ENCODE data around the gene KIAA1217. TPM values are rescaled to one million over a fixed set of nuclear protein-coding genes. Genes with fewer than 3 reads are reported as not detected.
"Not testable (repeated sequence)": the region's sequence is repeated elsewhere in the genome, so short reads cannot be mapped to it uniquely, and the experiment has no call there.

KIAA1217 gene
- total RNA-seq, 1 donor from 2014 or later, result 9.1 TPM

- no peak for DNase-seq (ENCODE audit: low read depth in 2 of 2)
Observed at GRCh38 chr10:24462291-24462813, 253.4 kb downstream of the KIAA1217 start.

DNA sequence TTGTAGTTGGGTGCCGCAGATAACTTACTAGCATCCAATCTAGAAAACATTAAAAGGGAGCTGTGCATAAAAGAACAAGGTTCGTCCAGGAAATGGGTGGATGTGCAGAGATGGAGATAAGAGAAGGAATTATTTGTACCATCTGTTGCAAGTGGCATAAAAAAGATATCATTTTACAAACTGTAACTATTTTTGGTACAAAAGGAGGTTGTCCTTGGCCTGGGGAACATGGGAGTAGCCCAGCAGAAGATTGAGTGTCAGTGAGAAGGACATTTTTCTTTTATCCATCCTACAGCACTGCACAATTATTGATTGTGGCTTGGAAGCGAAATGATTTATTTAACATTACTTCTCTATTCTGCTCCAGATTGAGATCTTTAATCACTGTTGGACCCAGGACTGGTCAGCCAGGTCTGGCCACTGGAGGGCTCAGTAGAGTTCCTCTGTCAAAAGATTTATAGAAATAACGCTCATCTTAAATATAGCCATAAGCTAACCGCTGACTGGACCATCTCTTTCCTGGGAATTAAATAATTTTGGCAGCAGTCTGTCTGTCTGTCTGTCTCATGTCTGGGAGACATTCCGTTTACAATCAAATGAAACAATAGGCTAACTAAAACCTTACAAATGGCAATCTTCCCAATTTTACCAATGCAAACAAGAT lies 254.1 kb downstream of the KIAA1217 start:
- peak; percentile 41 to 79 for DNase-seq (ENCODE audit: low read depth in 2 of 2)

- peak; percentile 86 to 91 for DNase-seq (ENCODE audit: low read depth in 2 of 2)
Observed at GRCh38 chr10:24463611-24464426, 254.9 kb downstream of the KIAA1217 start.

GRCh38 chr10:24465124-24465874 lies 256.4 kb downstream of the KIAA1217 start:
- no peak for DNase-seq (ENCODE audit: low read depth in 2 of 2)

- DNase-seq (ENCODE audit: low read depth in 2 of 2), result peak in 1 of 2 donors; percentile 85
Observed at GRCh38 chr10:24465891-24466818, 257.2 kb downstream of the KIAA1217 start.

GRCh38 chr10:24467136-24467535 lies 258.2 kb downstream of the KIAA1217 start:
- no peak for DNase-seq (ENCODE audit: low read depth in 2 of 2)

GRCh38 chr10:24467605-24468004 lies 258.7 kb downstream of the KIAA1217 start:
- DNase-seq (ENCODE audit: low read depth in 2 of 2), result no peak

DNA sequence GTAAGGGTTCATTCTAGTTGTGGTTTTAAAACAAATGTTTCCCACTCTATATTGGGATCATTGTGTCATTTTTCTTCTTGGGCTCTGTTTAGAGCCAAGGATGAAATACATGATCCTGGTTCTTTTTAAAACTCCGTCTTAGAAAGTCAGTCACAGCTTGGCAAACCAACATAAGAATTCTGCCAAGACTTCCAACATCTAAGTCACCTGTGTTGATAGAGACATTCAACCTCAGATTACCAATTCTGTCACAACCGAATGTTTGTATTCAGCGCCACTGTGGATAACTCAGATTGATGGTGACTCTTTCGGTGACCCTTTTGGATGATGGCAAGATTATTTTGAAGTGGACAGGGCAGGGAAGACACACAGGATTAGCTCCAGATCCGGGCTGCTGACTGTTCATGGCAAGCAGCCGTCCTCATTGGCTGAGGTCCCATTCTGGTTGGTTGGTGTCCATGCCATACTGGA lies 259.4 kb downstream of the KIAA1217 start:
- no peak for DNase-seq (ENCODE audit: low read depth in 2 of 2)

DNA sequence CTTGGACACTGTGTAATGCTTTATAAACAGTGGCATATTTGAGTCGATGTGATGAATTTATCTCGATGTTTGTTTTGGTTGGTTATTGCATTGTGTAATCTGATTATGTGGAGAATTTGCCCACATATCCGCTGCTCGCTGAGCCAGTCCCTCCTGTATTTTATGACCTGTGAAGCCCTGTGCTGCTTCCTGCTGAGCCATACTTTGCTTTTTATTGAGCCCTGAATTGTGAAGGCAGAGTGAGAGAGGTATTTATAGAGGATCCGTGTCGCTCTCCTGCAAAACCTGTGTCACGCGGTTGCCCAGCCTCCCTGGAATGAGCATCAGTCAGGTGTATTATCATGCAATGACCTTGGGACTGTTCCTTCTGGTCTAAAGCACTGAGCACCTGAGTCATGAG lies 261.1 kb downstream of the KIAA1217 start:
- peak; percentile 55 to 60 for DNase-seq (ENCODE audit: low read depth in 2 of 2)

- no peak for DNase-seq (ENCODE audit: low read depth in 2 of 2)
Observed at GRCh38 chr10:24475598-24475997, 266.7 kb downstream of the KIAA1217 start.

DNA sequence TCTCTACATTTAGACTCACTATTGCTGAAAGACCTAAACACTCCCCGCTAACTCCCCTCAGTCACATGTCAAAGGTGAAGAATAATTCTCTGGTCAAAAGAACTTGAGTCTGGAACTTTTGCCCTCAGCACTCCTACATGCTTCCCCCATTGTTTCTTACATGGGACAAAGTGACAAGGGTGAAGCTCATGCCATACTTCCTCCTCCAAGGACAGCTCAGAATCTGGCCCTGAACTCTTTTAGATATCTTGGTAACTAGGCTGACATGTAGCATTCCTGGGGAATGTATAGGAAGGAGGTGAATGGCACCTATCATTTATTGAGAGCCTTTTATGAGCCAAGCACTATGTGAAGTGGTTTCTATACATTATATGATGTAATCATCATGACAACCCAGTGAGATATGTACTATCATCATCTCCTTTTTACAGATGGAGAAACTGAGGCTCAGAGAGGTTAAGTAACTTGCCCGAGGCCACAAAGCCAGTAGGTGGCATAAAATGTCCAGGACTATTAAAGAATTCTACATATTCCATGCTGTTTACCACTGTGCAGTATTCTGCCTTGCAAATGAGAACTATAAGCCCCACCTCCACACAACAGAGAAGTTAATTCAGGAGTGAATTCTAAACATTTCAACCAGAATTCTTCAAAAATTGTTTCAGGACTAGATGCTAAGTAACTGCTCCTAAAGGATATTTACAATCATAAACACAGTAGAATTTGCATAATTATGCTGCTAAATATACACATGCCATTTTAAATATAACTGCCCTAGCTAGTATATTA lies 268.2 kb downstream of the KIAA1217 start:
- DNase-seq (ENCODE audit: low read depth in 2 of 2), result no peak

GRCh38 chr10:24477915-24478314 lies 269.0 kb downstream of the KIAA1217 start:
- no peak for DNase-seq (ENCODE audit: low read depth in 2 of 2)

GRCh38 chr10:24479806-24480205 lies 270.9 kb downstream of the KIAA1217 start:
- no peak for DNase-seq (ENCODE audit: low read depth in 2 of 2)

- no peak for DNase-seq (ENCODE audit: low read depth in 2 of 2)
Observed at GRCh38 chr10:24480447-24480846, 271.5 kb downstream of the KIAA1217 start.

DNA sequence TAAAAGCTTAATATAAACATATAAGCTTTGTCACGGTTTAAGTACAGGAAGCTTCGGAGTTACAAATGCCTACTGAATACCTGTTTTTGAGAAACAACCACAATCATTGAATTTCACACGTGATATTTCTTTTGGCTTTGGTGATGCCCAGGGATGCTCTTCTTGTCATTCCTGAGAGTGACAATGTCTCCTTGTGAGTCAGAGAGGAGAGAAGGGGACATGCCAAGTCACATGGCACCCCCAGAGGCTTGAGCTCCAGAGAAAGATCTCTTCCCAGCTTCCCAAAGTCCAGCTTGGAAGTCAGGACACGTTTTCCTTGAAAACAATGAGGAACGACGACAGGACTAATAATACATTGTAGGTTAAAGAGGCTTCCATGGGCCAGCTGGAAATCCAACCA lies 272.3 kb downstream of the KIAA1217 start:
- DNase-seq (ENCODE audit: low read depth in 2 of 2), result no peak

- DNase-seq (ENCODE audit: low read depth in 2 of 2), result not testable (repeated sequence)
Observed at GRCh38 chr10:24482713-24483112, 273.8 kb downstream of the KIAA1217 start.

- DNase-seq (ENCODE audit: low read depth in 2 of 2), result peak in 1 of 2 donors; percentile 56
Observed at GRCh38 chr10:24483701-24484100, 274.8 kb downstream of the KIAA1217 start.

DNA sequence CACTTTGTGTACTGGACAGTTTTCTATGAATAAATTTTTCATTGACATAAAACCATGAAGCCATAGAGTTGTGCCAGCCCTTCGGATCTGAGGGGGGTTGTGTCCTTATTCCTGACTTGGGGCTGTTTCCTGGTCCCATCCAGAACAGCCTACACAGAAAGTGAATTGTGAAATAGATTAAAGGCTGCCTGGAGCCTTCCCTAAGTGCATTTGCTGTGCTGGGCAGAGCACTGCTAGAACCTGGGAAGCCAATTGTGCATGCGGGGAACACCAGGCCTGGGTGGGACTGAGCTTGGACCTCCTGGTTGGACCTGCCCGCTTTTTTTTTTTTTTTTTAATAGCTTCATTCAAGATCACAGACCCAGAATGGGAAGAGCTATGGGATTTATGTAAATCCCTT lies 275.8 kb downstream of the KIAA1217 start:
- no peak for DNase-seq (ENCODE audit: low read depth in 2 of 2)

- no peak for DNase-seq (ENCODE audit: low read depth in 2 of 2)
Observed at GRCh38 chr10:24485304-24485703, 276.4 kb downstream of the KIAA1217 start.

- DNase-seq (ENCODE audit: low read depth in 2 of 2), result no peak
Observed at GRCh38 chr10:24488631-24489030, 279.7 kb downstream of the KIAA1217 start.

Data from dermis microvascular lymphatic vessel endothelial cell (primary cell).